Right atrium auricular region (tissue), 2 donors: ENCODE measurements around the gene SYCE1. TPM values are rescaled to one million over a fixed set of nuclear protein-coding genes. Genes with fewer than 3 reads are reported as not detected.

Experiments used
- DNase-seq: peaks from one replicate; pipeline ENCODE4 v3.0.0-alpha.2; 2019; ENCODE audit warnings: low spot score
- H3K27ac ChIP-seq, 2 donors: fragments of 200-600 bp; sonication (generic); 1 replicate in 1 of 2; 2 replicates in 1 of 2; pipeline ENCODE4 v1.5.1; 2016 to 2019
- H3K27me3 ChIP-seq, 2 donors: fragments of 200-600 bp; sonication (generic); one replicate each; pipeline versions ENCODE4 v1.5.1 to v1.6.0; 2017 to 2019
- H3K36me3 ChIP-seq: fragments of 200-600 bp; sonication (generic); one replicate; pipeline ENCODE4 v1.5.1; 2016
- H3K4me1 ChIP-seq, 2 donors: fragments of 200-600 bp; sonication (generic); one replicate each; pipeline versions ENCODE4 v1.5.1 to v1.6.0; 2017 to 2019
- H3K4me3 ChIP-seq, 2 donors: fragments of 200-600 bp; sonication (generic); 1 replicate in 1 of 2; 2 replicates in 1 of 2; pipeline ENCODE4 v1.5.1; 2017 to 2019; ENCODE audit warnings: mild to moderate bottlenecking in 1 of 2, moderate library complexity in 1 of 2
- H3K9me3 ChIP-seq, 2 donors: fragments of 200-600 bp; sonication (generic); one replicate each; pipeline ENCODE4 v1.5.1; 2019
- total RNA-seq, 2 donors: library from RNA; depleted of rRNA; stranded (reverse); fragments of >200 nt; gene quantifications; one replicate each; pipeline ENCODE4 v1.1.0, GENCODE V29; 2016
- TF ChIP-seq, protein P1 (sequence below), 2 donors: fragments of 200-600 bp; sonication (generic); IDR thresholded peaks; one replicate each; pipeline ENCODE4 v1.5.1; 2019; ENCODE audit warnings: antibody characterized with exemption in 2 of 2

The SYCE1 gene
- total RNA-seq, 2 donors from 2014 or later, result 1.1 TPM; not detected in 1

DNA sequence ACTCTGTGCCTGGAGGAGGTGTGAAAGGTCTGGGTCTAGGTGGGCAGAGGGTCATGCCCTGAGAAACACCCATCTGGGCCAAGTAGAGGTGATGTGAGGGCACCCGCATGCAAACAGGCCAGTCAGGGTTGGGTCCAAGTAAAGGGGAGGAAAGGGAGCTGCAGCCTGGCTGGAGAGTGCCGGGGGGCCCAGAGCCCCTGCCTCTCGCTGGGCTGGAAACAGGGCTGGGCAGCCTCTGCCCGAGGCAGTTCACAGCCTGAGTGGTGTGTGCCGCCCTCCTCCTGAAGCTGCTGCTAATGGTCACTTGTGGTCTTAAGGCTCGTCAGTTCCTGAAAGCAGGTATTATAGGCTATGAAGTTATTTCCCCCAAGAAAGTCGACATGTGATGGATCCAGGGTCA is 31.0 kb downstream of the SYCE1 start:
- Histone ChIP-seq H3K27me3 (peaks cover 6 to 9% of the 10 kb centered on the region in 2 donors), H3K27ac (no peak overlapping the region), H3K36me3 (no peaks in the 10 kb centered on the region), H3K4me1 (peaks cover 0 to 5% of the 10 kb centered on the region in 2 donors), H3K4me3 (no peak overlapping the region), H3K9me3 (no peaks in the 10 kb centered on the region)
- TF ChIP-seq, protein P1, sequence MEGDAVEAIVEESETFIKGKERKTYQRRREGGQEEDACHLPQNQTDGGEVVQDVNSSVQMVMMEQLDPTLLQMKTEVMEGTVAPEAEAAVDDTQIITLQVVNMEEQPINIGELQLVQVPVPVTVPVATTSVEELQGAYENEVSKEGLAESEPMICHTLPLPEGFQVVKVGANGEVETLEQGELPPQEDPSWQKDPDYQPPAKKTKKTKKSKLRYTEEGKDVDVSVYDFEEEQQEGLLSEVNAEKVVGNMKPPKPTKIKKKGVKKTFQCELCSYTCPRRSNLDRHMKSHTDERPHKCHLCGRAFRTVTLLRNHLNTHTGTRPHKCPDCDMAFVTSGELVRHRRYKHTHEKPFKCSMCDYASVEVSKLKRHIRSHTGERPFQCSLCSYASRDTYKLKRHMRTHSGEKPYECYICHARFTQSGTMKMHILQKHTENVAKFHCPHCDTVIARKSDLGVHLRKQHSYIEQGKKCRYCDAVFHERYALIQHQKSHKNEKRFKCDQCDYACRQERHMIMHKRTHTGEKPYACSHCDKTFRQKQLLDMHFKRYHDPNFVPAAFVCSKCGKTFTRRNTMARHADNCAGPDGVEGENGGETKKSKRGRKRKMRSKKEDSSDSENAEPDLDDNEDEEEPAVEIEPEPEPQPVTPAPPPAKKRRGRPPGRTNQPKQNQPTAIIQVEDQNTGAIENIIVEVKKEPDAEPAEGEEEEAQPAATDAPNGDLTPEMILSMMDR (IDR thresholded peaks at IDR 0.05), result no peak
- no peak for DNase-seq

DNA sequence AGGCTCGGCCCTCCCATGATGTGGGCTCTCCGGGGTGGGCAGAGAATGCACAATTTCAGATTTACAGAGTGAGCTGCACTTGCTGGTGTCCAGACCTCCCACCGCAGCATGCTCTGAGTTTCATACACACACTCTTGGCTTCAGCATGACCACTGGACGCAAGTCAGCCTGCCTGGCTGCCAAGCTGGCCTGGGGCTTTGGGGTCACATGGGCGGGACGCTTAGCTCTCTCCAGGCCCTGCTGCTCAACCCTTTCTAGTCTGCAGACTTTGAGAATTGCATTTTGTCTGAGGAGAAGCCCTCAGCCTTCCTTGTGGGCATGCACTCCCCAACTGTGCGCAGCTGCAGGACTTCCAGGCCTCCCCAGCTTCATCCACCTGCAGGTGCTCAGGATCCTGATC is 32.5 kb downstream of the SYCE1 start:
- TF ChIP-seq, protein P1 (IDR thresholded peaks at IDR 0.05), result no peak
- no peak overlapping the region for H3K4me3 ChIP-seq
- no peak for DNase-seq
- no peak overlapping the region for H3K27ac ChIP-seq
- H3K9me3 ChIP-seq, result no peaks in the 10 kb centered on the region
- H3K4me1 ChIP-seq, result peaks cover 0 to 21% of the 10 kb centered on the region in 2 donors
- peaks cover 6 to 18% of the 10 kb centered on the region in 2 donors for H3K27me3 ChIP-seq
- H3K36me3 ChIP-seq, result no peaks in the 10 kb centered on the region

DNA sequence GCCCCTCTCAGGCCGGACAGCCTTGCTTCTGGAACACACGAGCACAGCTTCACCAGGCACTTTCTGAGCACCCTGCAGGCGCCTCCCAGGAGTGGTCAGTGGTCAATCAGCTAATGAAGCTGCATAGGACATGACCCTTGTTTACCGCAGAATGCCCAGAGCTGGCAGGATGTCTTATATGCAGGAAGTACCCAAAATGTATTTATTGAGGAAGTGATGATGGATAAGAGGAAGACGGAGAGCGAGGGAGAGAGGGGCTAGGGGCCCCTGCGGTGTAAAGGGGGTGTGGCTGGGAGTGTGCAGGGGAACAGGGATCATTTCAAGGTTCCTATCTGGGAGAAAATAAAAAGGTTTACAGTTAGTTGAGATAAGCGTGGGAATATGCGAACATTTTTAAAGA is 34.9 kb downstream of the SYCE1 start:
- Histone ChIP-seq H3K4me3 (no peak overlapping the region), H3K9me3 (no peaks in the 10 kb centered on the region), H3K27me3 (peaks cover 6 to 24% of the 10 kb centered on the region in 2 donors), H3K27ac (no peak overlapping the region), H3K4me1 (peaks cover 0 to 24% of the 10 kb centered on the region in 2 donors), H3K36me3 (no peaks in the 10 kb centered on the region)
- TF ChIP-seq, protein P1 (IDR thresholded peaks at IDR 0.05), result no peak
- DNase-seq, result no peak

DNA sequence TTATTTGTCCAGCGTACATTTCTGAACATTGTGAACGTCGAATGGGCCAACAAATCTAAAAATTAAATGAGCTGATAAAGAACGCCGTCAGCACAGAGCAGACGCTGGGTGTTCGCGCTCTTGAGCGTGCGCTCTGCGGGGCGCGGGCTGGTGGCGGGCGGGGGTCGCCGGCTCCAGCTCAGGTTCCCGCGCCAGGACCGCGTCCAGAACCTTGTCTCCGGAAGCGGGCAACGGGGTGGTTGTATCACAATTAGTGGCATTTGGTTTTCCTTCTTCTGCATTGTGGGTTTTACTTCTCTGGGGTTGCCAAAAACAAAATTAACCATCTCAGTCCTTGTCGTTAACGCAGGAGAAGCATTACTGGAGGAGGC is 35.8 kb downstream of the SYCE1 start:
- peaks cover 0 to 1% of the 10 kb centered on the region in 2 donors for H3K9me3 ChIP-seq
- H3K36me3 ChIP-seq, result no peaks in the 10 kb centered on the region
- TF ChIP-seq, protein P1 (IDR thresholded peaks at IDR 0.05), result no peak
- H3K27ac ChIP-seq, result no peak overlapping the region
- H3K27me3 ChIP-seq, result peaks cover 6 to 24% of the 10 kb centered on the region in 2 donors
- H3K4me1 ChIP-seq, result peaks cover 0 to 24% of the 10 kb centered on the region in 2 donors
- DNase-seq, result no peak
- peak overlapping the region in 1 of 2 donors; percentile 41 for H3K4me3 ChIP-seq

DNA sequence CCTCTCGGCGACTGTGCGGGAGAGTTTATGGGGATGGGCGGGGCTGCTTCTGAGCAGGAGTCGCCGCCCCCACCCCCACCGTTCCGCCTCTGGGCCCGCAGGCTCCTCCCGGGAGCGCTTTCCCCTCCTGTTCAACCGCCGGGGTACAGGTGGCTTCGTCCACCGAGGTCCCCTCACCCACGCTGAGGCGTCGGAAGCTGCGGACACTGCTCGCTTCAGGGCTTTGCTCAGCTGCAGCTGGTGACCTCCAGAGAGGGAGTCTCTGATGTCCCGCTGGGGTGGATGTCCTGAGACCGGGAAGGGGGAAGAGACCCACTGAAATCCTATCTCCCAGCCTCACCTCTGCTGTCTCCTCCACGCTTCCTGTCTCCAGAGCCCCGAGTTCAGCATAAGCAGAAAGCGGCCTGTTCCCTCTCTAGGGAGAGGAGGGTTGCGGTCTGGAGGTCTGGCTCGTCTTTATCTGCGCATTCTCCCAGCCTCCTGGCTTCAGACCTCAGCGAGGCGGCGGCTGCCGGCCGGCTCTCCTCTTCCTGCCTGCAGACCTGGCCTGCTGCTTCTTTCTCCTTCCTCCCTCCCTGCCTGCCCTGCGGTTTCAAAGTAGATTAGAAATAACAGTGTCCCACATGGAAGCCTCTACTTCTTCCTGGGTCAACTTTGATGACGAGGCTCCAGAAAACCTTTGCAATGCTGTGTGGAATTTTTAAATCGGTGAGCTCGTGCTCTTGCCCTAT is 36.4 kb downstream of the SYCE1 start:
- Histone ChIP-seq H3K4me1 (peaks cover 0 to 24% of the 10 kb centered on the region in 2 donors), H3K27ac (no peak overlapping the region), H3K36me3 (no peaks in the 10 kb centered on the region), H3K9me3 (peaks cover 0 to 7% of the 10 kb centered on the region in 2 donors), H3K27me3 (peaks cover 6 to 24% of the 10 kb centered on the region in 2 donors), H3K4me3 (peak overlapping the region in 1 of 2 donors; percentile 41)
- DNase-seq, result no peak
- TF ChIP-seq, protein P1 (IDR thresholded peaks at IDR 0.05), result no peak
